ENCODE data around the gene ABCA7.

ABCA7 gene

GRCh38 chr19:1065606-1066109 is 25.8 kb downstream of the ABCA7 start:
- no peak for DNase-seq (ENCODE audit: low read depth)
- Histone ChIP-seq H3K4me3 (ENCODE audit: low read length) (no peak overlapping the region), H3K4me1 (ENCODE audit: control insufficient read depth, insufficient read depth, low read length) (peaks cover 5% of the 10 kb centered on the region), H3K9me3 (ENCODE audit: control insufficient read depth, low read length) (no peaks in the 10 kb centered on the region), H3K36me3 (ENCODE audit: control insufficient read depth, insufficient read depth, low read length, severe bottlenecking) (no peaks in the 10 kb centered on the region), H3K27me3 (replicated peaks; ENCODE audit: control insufficient read depth, insufficient read depth, low read length) (peaks cover 44% of the 10 kb centered on the region), H3K9ac (ENCODE audit: low read length) (no peak overlapping the region)

- Histone ChIP-seq H3K36me3 (ENCODE audit: control insufficient read depth, insufficient read depth, low read length, severe bottlenecking) (no peaks in the 10 kb centered on the region), H3K4me3 (ENCODE audit: low read length) (no peak overlapping the region), H3K9ac (ENCODE audit: low read length) (no peak overlapping the region), H3K9me3 (ENCODE audit: control insufficient read depth, low read length) (no peaks in the 10 kb centered on the region), H3K4me1 (ENCODE audit: control insufficient read depth, insufficient read depth, low read length) (peaks cover 5% of the 10 kb centered on the region), H3K27me3 (replicated peaks; ENCODE audit: control insufficient read depth, insufficient read depth, low read length) (peaks cover 48% of the 10 kb centered on the region)
- DNase-seq (ENCODE audit: low read depth), result no peak
These were observed 26.4 kb downstream of the ABCA7 start for GRCh38 chr19:1066251-1066747.

GRCh38 chr19:1066748-1067340 is 26.9 kb downstream of the ABCA7 start, which contains the start of gene ARHGAP45:
Gene ARHGAP45 (plus strand): TSS chr19:1067167. CDS start chr19:1067406, 239 bp downstream.
- Histone ChIP-seq H3K36me3 (ENCODE audit: control insufficient read depth, insufficient read depth, low read length, severe bottlenecking) (no peaks in the 10 kb centered on the region), H3K4me3 (ENCODE audit: low read length) (no peak within 1 kb of the TSS), H3K9me3 (ENCODE audit: control insufficient read depth, low read length) (no peaks in the 10 kb centered on the region), H3K27me3 (replicated peaks; ENCODE audit: control insufficient read depth, insufficient read depth, low read length) (peaks cover 48% of the 10 kb centered on the region), H3K9ac (ENCODE audit: low read length) (no peak within 1 kb of the TSS), H3K4me1 (ENCODE audit: control insufficient read depth, insufficient read depth, low read length) (peaks cover 5% of the 10 kb centered on the region)
- DNase-seq (ENCODE audit: low read depth), result peak; percentile 18

GRCh38 chr19:1067341-1067957 is 27.5 kb downstream of the ABCA7 start:
- H3K36me3 ChIP-seq (ENCODE audit: control insufficient read depth, insufficient read depth, low read length, severe bottlenecking), result no peaks in the 10 kb centered on the region
- H3K4me1 ChIP-seq (ENCODE audit: control insufficient read depth, insufficient read depth, low read length), result peaks cover 5% of the 10 kb centered on the region
- H3K9ac ChIP-seq (ENCODE audit: low read length), result no peak overlapping the region
- H3K9me3 ChIP-seq (ENCODE audit: control insufficient read depth, low read length), result no peaks in the 10 kb centered on the region
- H3K27me3 ChIP-seq (replicated peaks; ENCODE audit: control insufficient read depth, insufficient read depth, low read length), result peaks cover 49% of the 10 kb centered on the region
- DNase-seq (ENCODE audit: low read depth), result no peak
- H3K4me3 ChIP-seq (ENCODE audit: low read length), result no peak overlapping the region

- no peak overlapping the region for H3K4me3 ChIP-seq (ENCODE audit: low read length)
- no peak for DNase-seq (ENCODE audit: low read depth)
- H3K9me3 ChIP-seq (ENCODE audit: control insufficient read depth, low read length), result no peaks in the 10 kb centered on the region
- H3K4me1 ChIP-seq (ENCODE audit: control insufficient read depth, insufficient read depth, low read length), result peaks cover 5% of the 10 kb centered on the region
- H3K9ac ChIP-seq (ENCODE audit: low read length), result no peak overlapping the region
- no peaks in the 10 kb centered on the region for H3K36me3 ChIP-seq (ENCODE audit: control insufficient read depth, insufficient read depth, low read length, severe bottlenecking)
- peaks cover 51% of the 10 kb centered on the region for H3K27me3 ChIP-seq (replicated peaks; ENCODE audit: control insufficient read depth, insufficient read depth, low read length)
These were observed 28.4 kb downstream of the ABCA7 start for GRCh38 chr19:1068009-1069001.

- no peak for DNase-seq (ENCODE audit: low read depth)
- no peaks in the 10 kb centered on the region for H3K9me3 ChIP-seq (ENCODE audit: control insufficient read depth, low read length)
- H3K36me3 ChIP-seq (ENCODE audit: control insufficient read depth, insufficient read depth, low read length, severe bottlenecking), result no peaks in the 10 kb centered on the region
- no peak overlapping the region for H3K4me3 ChIP-seq (ENCODE audit: low read length)
- H3K9ac ChIP-seq (ENCODE audit: low read length), result no peak overlapping the region
- peaks cover 5% of the 10 kb centered on the region for H3K4me1 ChIP-seq (ENCODE audit: control insufficient read depth, insufficient read depth, low read length)
- peaks cover 46% of the 10 kb centered on the region for H3K27me3 ChIP-seq (replicated peaks; ENCODE audit: control insufficient read depth, insufficient read depth, low read length)
These were observed 29.3 kb downstream of the ABCA7 start for GRCh38 chr19:1069009-1069779.

GRCh38 chr19:1070576-1070930 is 30.6 kb downstream of the ABCA7 start:
- no peaks in the 10 kb centered on the region for H3K9me3 ChIP-seq (ENCODE audit: control insufficient read depth, low read length)
- H3K4me1 ChIP-seq (ENCODE audit: control insufficient read depth, insufficient read depth, low read length), result no peaks in the 10 kb centered on the region
- H3K4me3 ChIP-seq (ENCODE audit: low read length), result no peak overlapping the region
- DNase-seq (ENCODE audit: low read depth), result peak; percentile 24
- peaks cover 40% of the 10 kb centered on the region for H3K27me3 ChIP-seq (replicated peaks; ENCODE audit: control insufficient read depth, insufficient read depth, low read length)
- H3K36me3 ChIP-seq (ENCODE audit: control insufficient read depth, insufficient read depth, low read length, severe bottlenecking), result no peaks in the 10 kb centered on the region
- no peak overlapping the region for H3K9ac ChIP-seq (ENCODE audit: low read length)

GRCh38 chr19:1070931-1071791 is 31.3 kb downstream of the ABCA7 start:
- DNase-seq (ENCODE audit: low read depth), result peak; percentile 43
- Histone ChIP-seq H3K27me3 (replicated peaks; ENCODE audit: control insufficient read depth, insufficient read depth, low read length) (peaks cover 35% of the 10 kb centered on the region), H3K36me3 (ENCODE audit: control insufficient read depth, insufficient read depth, low read length, severe bottlenecking) (no peaks in the 10 kb centered on the region)

GRCh38 chr19:1072371-1073015 is 32.6 kb downstream of the ABCA7 start:
- Histone ChIP-seq H3K4me1 (ENCODE audit: control insufficient read depth, insufficient read depth, low read length) (no peaks in the 10 kb centered on the region), H3K9ac (ENCODE audit: low read length) (no peak overlapping the region), H3K4me3 (ENCODE audit: low read length) (no peak overlapping the region), H3K36me3 (ENCODE audit: control insufficient read depth, insufficient read depth, low read length, severe bottlenecking) (no peaks in the 10 kb centered on the region), H3K9me3 (ENCODE audit: control insufficient read depth, low read length) (no peaks in the 10 kb centered on the region), H3K27me3 (replicated peaks; ENCODE audit: control insufficient read depth, insufficient read depth, low read length) (peaks cover 28% of the 10 kb centered on the region)
- no peak for DNase-seq (ENCODE audit: low read depth)

More at GRCh38 chr19:1070931-1071791, 31.3 kb downstream of the ABCA7 start:
- Histone ChIP-seq H3K4me3 (ENCODE audit: low read length) (no peak overlapping the region), H3K4me1 (ENCODE audit: control insufficient read depth, insufficient read depth, low read length) (no peaks in the 10 kb centered on the region), H3K9me3 (ENCODE audit: control insufficient read depth, low read length) (no peaks in the 10 kb centered on the region), H3K9ac (ENCODE audit: low read length) (no peak overlapping the region)

Measured in adipocyte (in vitro differentiated cells).